BLaER1 (cell line): Measurements from ENCODE around the gene CYREN.
"Not testable (repeated sequence)": the region's sequence is repeated elsewhere in the genome, so short reads cannot be mapped to it uniquely, and the experiment has no call there.

Experiments used
- H3K27ac ChIP-seq: shearing (Covaris generic); formaldehyde crosslinking; 2 replicates; pipeline ENCODE4 v1.8.1; 2022
- H3K27me3 ChIP-seq: shearing (Covaris generic); formaldehyde crosslinking; 2 replicates; pipeline ENCODE4 v1.8.1; 2022
- H3K36me3 ChIP-seq: shearing (Covaris generic); formaldehyde crosslinking; 2 replicates; pipeline ENCODE4 v1.8.1; 2022
- H3K4me1 ChIP-seq: shearing (Covaris generic); formaldehyde crosslinking; 2 replicates; pipeline ENCODE4 v1.8.1; 2022
- H3K4me2 ChIP-seq: shearing (Covaris generic); formaldehyde crosslinking; 2 replicates; pipeline ENCODE4 v1.8.1; 2022
- H3K4me3 ChIP-seq: shearing (Covaris generic); formaldehyde crosslinking; 2 replicates; pipeline ENCODE4 v1.8.1; 2022
- H3K9ac ChIP-seq: shearing (Covaris generic); formaldehyde crosslinking; 2 replicates; pipeline ENCODE4 v1.8.1; 2022
- H3K9me3 ChIP-seq: shearing (Covaris generic); formaldehyde crosslinking; 2 replicates; pipeline ENCODE4 v1.8.1; 2022
- H4K20me1 ChIP-seq: shearing (Covaris generic); formaldehyde crosslinking; 2 replicates; pipeline ENCODE4 v1.8.1; 2022
- Cebpa-rat ChIP-seq: shearing (Covaris generic); IDR thresholded peaks from 2 replicates; pipeline ENCODE4 v1.8.1; 2022

CYREN gene

DNA sequence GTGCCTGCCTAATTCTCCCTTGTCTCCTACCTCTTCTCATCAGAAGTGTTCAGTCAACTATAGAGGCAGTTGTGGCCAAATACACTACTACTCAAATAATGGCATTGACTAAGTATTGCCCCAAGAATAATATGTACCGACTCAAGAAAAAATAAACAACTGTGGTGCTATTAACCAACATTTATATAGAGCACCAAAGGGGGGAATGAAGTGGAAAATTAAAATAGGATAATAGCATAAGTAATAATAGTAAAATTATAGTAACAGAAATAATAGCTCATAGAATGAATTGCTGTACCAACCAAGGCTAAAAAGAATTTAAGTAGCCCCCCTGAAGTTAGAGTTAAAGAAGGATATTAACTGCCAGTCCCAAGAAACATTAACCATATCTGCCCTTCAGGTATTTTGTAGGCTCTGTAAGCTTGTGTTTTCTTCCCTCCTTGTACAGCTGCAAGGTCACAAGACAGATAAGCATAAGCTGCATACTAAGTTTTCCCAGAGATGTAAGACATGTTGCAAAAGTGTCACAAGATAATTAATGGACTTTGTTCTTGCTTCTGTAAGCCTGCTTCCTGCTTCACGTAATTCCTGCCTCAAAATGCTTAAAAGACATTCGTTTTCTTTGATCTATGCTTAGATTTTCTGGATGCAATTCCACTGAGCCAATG is 10.9 kb upstream of the CYREN start:
- H3K4me3 ChIP-seq: no peak overlapping the region; the same call in 1 of the 2 replicates
- no peak overlapping the region for H3K4me2 ChIP-seq
- H3K9me3 ChIP-seq: peaks cover 67% of the 10 kb centered on the region
- H4K20me1 ChIP-seq: no peaks in the 10 kb centered on the region
- H3K27me3 ChIP-seq: no peaks in the 10 kb centered on the region
- no peak overlapping the region for H3K9ac ChIP-seq
- H3K27ac ChIP-seq: no peak overlapping the region
- peaks cover 8% of the 10 kb centered on the region for H3K4me1 ChIP-seq
- peaks cover 62% of the 10 kb centered on the region for H3K36me3 ChIP-seq
- no peak for TF ChIP-seq Cebpa-rat

DNA sequence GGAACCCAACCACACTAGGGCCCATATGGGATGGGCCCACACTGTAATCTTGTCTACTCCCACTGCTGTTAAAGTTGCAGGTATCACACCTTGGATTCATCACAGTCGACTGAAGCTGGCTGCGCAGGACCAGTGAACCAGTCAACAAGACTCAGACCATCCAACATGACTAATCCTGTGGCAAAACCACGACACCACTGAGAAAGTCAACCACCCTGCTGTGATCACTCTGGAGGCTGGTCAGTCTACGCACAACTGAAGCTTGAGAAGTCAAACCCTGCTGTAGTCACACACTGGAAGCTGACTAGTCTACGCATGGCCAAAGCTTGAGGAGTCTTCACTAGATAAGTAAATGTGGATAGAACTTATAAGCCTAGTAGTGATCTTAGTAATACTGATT is 9.6 kb upstream of the CYREN start:
- Histone ChIP-seq H3K27ac (no peak overlapping the region), H3K27me3 (no peaks in the 10 kb centered on the region), H3K4me1 (no peaks in the 10 kb centered on the region), H3K9ac (no peak overlapping the region), H3K4me2 (no peak overlapping the region), H3K9me3 (peaks cover 60% of the 10 kb centered on the region), H3K36me3 (peaks cover 49% of the 10 kb centered on the region), H3K4me3 (no peak overlapping the region), H4K20me1 (no peaks in the 10 kb centered on the region)
- no peak for TF ChIP-seq Cebpa-rat

DNA sequence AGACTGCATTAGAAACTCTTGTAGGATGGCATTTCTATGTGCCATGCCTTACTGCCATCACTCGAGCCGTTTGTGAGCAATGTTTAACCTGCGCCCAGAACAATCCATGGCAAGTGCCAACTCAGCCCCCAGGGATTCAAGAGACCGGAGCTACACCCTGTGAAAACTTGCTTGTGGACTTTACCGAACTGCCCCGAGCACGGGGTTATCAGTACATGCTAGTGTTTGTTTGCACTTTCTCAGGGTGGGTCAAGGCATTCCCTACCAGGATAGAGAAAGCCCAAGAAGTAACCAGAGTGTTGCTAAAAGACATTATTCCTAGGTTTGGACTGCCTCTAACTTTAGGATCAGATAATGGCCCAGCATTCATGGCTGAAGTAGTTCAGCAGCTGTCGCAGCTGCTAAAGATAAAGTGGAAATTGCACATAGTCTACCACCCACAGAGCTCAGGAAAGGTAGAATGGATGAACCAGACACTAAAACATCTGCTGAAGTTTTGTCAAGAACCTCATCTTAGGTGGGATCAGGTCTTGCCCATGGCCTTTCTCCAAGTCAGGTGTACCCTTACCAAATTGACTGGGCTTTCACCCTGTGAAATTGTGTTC is 8.9 kb upstream of the CYREN start:
- peaks cover 42% of the 10 kb centered on the region for H3K36me3 ChIP-seq
- no peak overlapping the region for H3K27ac ChIP-seq
- H3K9ac ChIP-seq: no peak overlapping the region

DNA sequence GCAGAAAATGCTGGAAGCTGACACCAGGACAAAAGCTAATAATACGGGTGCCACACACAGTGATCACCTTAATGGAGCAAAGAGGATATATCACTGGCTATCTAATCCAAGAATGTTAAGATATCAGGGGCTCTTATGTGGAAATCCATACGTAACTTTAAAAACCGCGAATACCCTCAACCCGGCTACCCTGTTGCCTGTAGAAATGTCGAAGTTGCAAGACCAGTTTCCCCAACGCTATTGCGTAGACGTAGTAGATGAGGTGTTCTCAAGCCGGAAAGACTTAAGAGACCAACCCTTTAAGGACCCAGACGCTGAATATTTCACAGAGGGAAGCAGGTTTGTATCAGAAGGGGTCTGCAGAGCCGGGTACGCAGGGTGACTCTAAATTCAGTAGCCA is 7.9 kb upstream of the CYREN start:
- no peaks in the 10 kb centered on the region for H3K27me3 ChIP-seq
- H3K9me3 ChIP-seq: peaks cover 44% of the 10 kb centered on the region
- no peak overlapping the region for H3K9ac ChIP-seq
- peaks cover 32% of the 10 kb centered on the region for H3K36me3 ChIP-seq
- H3K4me2 ChIP-seq: no peak overlapping the region
- no peak overlapping the region for H3K4me3 ChIP-seq
- no peak for TF ChIP-seq Cebpa-rat
- H3K27ac ChIP-seq: no peak overlapping the region
- H3K4me1 ChIP-seq: no peaks in the 10 kb centered on the region
- H4K20me1 ChIP-seq: no peaks in the 10 kb centered on the region

More for the DNA sequence above, 8.9 kb upstream of the CYREN start:
- Histone ChIP-seq H3K9me3 (peaks cover 54% of the 10 kb centered on the region), H3K4me1 (no peaks in the 10 kb centered on the region), H3K4me3 (no peak overlapping the region), H3K4me2 (no peak overlapping the region), H3K27me3 (no peaks in the 10 kb centered on the region), H4K20me1 (no peaks in the 10 kb centered on the region)
- no peak for TF ChIP-seq Cebpa-rat

DNA sequence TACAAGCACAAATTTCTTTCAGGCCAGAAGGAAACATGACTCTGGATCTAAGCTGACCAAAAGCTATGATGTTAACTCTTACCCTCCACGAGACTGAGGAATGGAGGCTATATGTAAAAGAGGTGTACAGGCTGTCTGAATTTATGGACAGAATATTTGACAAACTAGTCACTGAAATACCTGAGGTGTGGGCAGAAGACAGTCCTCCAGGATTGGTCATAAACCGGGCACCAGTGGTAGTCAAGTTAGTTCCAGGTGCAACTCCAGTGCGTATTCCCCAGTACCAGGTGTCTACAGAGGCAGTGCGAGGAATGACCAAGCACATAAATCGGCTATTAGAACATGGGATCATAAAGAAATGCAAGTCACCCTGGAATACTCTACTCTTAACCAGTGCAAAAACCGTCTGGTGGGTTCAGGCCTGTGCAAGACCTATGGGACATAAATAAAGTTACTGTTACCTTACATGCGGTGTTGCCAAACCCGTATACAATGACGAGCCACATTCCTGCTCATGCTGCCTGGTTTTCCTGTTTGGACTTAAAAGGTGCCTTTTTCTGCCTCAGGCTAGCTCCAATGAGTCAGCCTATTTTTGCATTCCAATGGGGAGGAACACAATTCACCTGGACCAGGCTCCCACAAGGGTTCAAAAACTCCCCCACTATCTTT is 6.7 kb upstream of the CYREN start:
- H3K36me3 ChIP-seq: peaks cover 20% of the 10 kb centered on the region
- H4K20me1 ChIP-seq: no peaks in the 10 kb centered on the region
- peaks cover 32% of the 10 kb centered on the region for H3K9me3 ChIP-seq
- no peak overlapping the region for H3K9ac ChIP-seq
- no peak overlapping the region for H3K4me2 ChIP-seq
- H3K27ac ChIP-seq: no peak overlapping the region
- no peaks in the 10 kb centered on the region for H3K27me3 ChIP-seq
- no peak for TF ChIP-seq Cebpa-rat
- no peak overlapping the region for H3K4me3 ChIP-seq
- H3K4me1 ChIP-seq: no peaks in the 10 kb centered on the region

DNA sequence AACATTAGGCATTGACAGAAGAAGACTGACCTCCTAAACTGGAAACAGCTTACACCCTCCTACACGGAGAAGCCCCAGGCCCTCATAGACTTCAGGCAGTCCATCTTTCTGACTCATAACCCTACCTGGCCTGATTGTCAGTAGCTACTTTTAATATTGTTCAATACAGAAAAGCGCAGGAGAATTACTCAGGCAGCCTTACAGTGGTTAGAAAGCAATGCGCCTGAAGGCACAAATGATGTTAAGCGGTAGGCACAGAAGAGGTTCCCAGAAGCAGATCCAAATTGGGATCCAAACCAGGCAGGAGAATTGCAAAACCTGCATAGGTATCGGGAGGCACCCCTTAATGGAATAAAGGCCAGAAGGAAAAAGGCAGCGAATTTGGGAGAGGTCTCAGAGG is 5.4 kb upstream of the CYREN start:
- Histone ChIP-seq H3K9me3 (peaks cover 20% of the 10 kb centered on the region), H4K20me1 (no peaks in the 10 kb centered on the region), H3K4me3 (no peak overlapping the region), H3K4me2 (no peak overlapping the region), H3K27me3 (no peaks in the 10 kb centered on the region), H3K36me3 (peaks cover 10% of the 10 kb centered on the region), H3K9ac (no peak overlapping the region), H3K27ac (no peak overlapping the region), H3K4me1 (peaks cover 12% of the 10 kb centered on the region)
- TF ChIP-seq Cebpa-rat: no peak

DNA sequence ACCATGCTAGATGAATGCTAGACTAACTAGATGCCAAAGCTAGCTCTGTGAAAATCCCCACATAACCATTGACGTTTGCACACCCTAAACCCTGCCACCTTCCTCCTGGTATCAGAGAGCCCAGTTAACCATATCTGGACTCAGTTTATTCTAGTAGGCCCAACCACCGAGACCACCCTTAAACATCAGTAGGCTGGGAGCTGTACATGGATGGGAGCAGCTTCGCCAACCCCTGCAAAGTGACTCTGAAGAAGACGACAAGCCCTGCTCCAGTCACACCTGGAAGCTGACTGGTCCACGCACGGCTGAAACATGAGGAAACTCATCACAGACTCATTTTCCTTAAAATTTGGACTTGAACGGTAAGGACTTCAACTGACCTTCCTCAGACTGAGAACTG is 4.4 kb upstream of the CYREN start:
- H3K4me1 ChIP-seq: peaks cover 12% of the 10 kb centered on the region
- H3K27me3 ChIP-seq: no peaks in the 10 kb centered on the region
- H3K4me3 ChIP-seq: no peak overlapping the region
- H3K4me2 ChIP-seq: no peak overlapping the region
- peaks cover 10% of the 10 kb centered on the region for H3K9me3 ChIP-seq
- no peak overlapping the region for H3K27ac ChIP-seq
- H3K36me3 ChIP-seq: peaks cover 1% of the 10 kb centered on the region
- H4K20me1 ChIP-seq: no peaks in the 10 kb centered on the region
- no peak overlapping the region for H3K9ac ChIP-seq
- TF ChIP-seq Cebpa-rat: no peak

DNA sequence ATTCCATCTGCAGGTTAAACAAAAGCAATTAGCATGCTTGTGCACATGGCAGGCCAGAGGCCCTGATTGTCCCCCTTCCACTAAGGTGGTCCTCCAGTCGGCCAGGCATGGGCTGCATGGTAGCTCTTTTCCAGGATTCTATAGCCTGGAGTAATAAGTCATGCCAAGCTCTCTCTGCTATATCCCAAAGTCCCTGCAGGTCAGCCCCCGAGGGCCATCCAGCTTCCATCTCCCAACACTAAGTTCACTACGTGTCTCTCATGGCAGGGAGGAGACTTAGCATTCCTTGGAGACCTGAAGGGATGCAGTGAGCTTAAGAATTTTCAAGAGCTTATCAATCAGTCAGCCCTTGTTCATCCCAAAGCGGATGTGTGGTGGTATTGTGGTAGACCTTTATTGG is 3.4 kb upstream of the CYREN start:
- H3K4me1 ChIP-seq: peaks cover 21% of the 10 kb centered on the region
- H3K27ac ChIP-seq, H3K4me2 ChIP-seq, H3K9ac ChIP-seq, H4K20me1 ChIP-seq, H3K4me3 ChIP-seq, H3K36me3 ChIP-seq, H3K9me3 ChIP-seq, H3K27me3 ChIP-seq: not testable (repeated sequence)

DNA sequence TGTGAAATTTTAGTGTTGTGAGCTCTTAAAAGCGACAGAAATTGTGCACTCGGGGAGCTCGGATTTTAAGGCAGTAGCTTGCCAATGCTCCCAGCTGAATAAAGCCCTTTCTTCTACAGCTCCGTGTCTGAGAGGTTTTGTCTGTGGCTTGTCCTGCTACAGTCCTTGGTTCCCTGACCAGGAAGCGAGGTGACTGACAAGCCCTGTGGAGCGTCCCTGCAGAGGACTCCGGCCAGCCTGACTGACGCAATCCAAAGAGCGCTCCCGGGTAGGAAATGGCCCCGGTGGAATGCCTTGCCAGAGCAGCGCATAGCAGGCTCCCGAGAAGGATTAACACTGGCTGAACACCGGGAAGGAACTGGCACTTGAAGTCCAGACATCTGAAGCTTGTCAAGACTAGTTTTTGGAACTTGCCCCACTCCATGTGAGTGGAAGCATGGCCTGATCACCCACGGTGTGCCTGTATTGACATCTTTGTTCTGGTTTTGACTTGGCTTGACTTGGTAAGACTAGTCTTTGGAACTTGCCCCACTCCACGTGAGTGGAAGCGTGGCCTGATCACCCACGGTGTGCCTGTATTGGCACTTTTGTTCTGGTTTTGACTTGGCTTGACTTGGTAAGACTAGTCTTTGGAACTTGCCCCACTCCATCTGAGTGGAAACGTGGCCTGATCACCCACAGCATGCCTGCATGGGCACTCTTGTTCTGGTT is 1.2 kb upstream of the CYREN start:
- not testable (repeated sequence) for H3K27me3 ChIP-seq, H3K9me3 ChIP-seq, H4K20me1 ChIP-seq
- Histone ChIP-seq H3K36me3 (peaks cover 22% of the 10 kb centered on the region), H3K4me1 (peaks cover 37% of the 10 kb centered on the region), H3K4me3 (peak overlapping the region; percentile 86; the same call in 1 of the 2 replicates), H3K9ac (peak overlapping the region; percentile 97; the same call in 1 of the 2 replicates), H3K4me2 (peak overlapping the region; percentile 91), H3K27ac (peak overlapping the region; percentile 98)

DNA sequence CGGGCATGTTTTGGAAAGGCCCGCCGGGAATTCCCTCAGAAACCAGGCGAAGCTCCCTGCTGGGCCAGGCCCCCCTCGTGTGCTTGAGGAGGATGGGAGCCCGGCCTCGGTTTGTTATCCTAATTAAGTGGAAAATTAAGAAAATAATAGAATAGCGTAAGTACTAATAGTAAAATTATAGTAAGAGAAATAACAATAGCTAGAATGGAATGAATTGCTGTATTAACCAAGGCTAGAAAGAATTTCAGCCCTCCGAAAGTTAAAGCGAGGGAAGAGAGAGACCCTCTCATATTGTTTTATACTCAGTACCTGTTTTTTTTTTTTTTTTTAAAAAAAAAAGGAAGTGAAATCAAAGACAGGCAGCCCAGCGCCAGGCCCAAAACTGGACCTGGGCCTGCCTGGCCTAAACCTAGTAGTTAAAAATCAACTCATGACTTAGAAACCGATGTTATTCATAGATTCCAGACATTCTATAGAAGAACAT is 533 bp upstream of the CYREN start:
- H3K4me1 ChIP-seq: peaks cover 37% of the 10 kb centered on the region
- H3K4me2 ChIP-seq: peak overlapping the region; percentile 91
- not testable (repeated sequence) for H3K27me3 ChIP-seq, H4K20me1 ChIP-seq, H3K9me3 ChIP-seq
- peak overlapping the region; percentile 97 for H3K9ac ChIP-seq
- H3K4me3 ChIP-seq: peak overlapping the region; percentile 86
- peak overlapping the region; percentile 98 for H3K27ac ChIP-seq
- H3K36me3 ChIP-seq: peaks cover 29% of the 10 kb centered on the region
